H1 (cell line): ENCODE data around the gene HECTD4. TPM values are rescaled to one million over a fixed set of nuclear protein-coding genes. Genes with fewer than 3 reads are reported as not detected.

Experiments used
- CTCF ChIA-PET: fragments of 300-600 bp; sonication (Branson Sonifier 250); formaldehyde crosslinking; loops from one replicate; lab custom pipeline; 2021; ENCODE audit not compliant: partially characterized antibody; lab: Charles Lee
- POLR2A ChIA-PET: fragments of 300-600 bp; sonication (Branson Sonifier 250); formaldehyde crosslinking; loops from one replicate; lab custom pipeline; 2021; ENCODE audit warnings: inconsistent platforms; ENCODE audit not compliant: partially characterized antibody; lab: Charles Lee
- DNase-seq, 2 experiments: peaks; one replicate each; pipeline versions ENCODE4 v3.0.0 to v3.0.0-alpha.2; 2010 to 2022; ENCODE audit warnings: low spot score in 2 of 2, low read depth in 1 of 2, mixed read lengths in 1 of 2
- FAIRE-seq: peaks from 2 replicates; lab custom pipeline; 2011; peaks lifted over from hg19 to GRCh38; lab: Jason Lieb, UNC
- H2AFZ ChIP-seq: 2 replicates; pipeline ENCODE4 v1.8.1; 2012; ENCODE audit warnings: low read length, inconsistent platforms
- H2AK5ac ChIP-seq: 2 replicates; pipeline ENCODE4 v1.6.1; 2013; ENCODE audit warnings: low read depth, low read length
- H2BK120ac ChIP-seq: replicated peaks from 2 replicates; pipeline ENCODE3; 2013; ENCODE audit warnings: low read depth, low read length, inconsistent platforms
- H2BK12ac ChIP-seq: 2 replicates; pipeline ENCODE4 v1.6.1; 2013; ENCODE audit warnings: low read depth, low read length
- H2BK15ac ChIP-seq: 2 replicates; pipeline ENCODE4 v1.6.1; 2013; ENCODE audit warnings: low read length
- H2BK20ac ChIP-seq: 2 replicates; pipeline ENCODE4 v1.6.1; 2013; ENCODE audit warnings: low read length
- H2BK5ac ChIP-seq: 2 replicates; pipeline ENCODE4 v1.6.1; 2013; ENCODE audit warnings: low read depth, low read length
- H3K14ac ChIP-seq: 2 replicates; pipeline ENCODE4 v1.6.1; 2013; ENCODE audit warnings: inconsistent platforms; ENCODE audit not compliant: insufficient read length
- H3K18ac ChIP-seq: 2 replicates; pipeline ENCODE4 v1.6.1; 2013; ENCODE audit warnings: low read length; ENCODE audit errors: extremely low read depth
- H3K23ac ChIP-seq: 2 replicates; pipeline ENCODE4 v1.6.1; 2013; ENCODE audit warnings: inconsistent platforms; ENCODE audit not compliant: insufficient read length
- H3K23me2 ChIP-seq: 2 replicates; pipeline ENCODE4 v1.6.1; 2013; ENCODE audit warnings: low read depth, low read length
- H3K27ac ChIP-seq: 2 replicates; pipeline ENCODE4 v1.6.1; 2011; ENCODE audit warnings: low read depth, low read length, inconsistent platforms
- H3K27me3 ChIP-seq, 4 experiments: replicated peaks in 1 of 4; 1 replicate in 1 of 4; 2 replicates in 3 of 4; pipeline versions ENCODE4 v1.6.1 to v1.8.1; 2011 to 2013; ENCODE audit warnings: low read length in 3 of 4, mild to moderate bottlenecking in 3 of 4, inconsistent platforms in 2 of 4, mixed read lengths in 2 of 4, moderate library complexity in 1 of 4; ENCODE audit not compliant: control insufficient read depth in 3 of 4, insufficient read depth in 3 of 4; ENCODE audit errors: extremely low read depth in 1 of 4
- H3K36me3 ChIP-seq, 4 experiments: 2 replicates each; pipeline versions ENCODE4 v1.6.1 to v1.8.1; 2011 to 2013; ENCODE audit warnings: mild to moderate bottlenecking in 4 of 4, low read length in 3 of 4, moderate library complexity in 2 of 4, control low read depth in 1 of 4, inconsistent platforms in 1 of 4; ENCODE audit not compliant: insufficient read depth in 4 of 4, control insufficient read depth in 2 of 4
- H3K4ac ChIP-seq: replicated peaks from 2 replicates; pipeline ENCODE3; 2013; ENCODE audit warnings: low read length, low read depth, mixed read lengths, inconsistent platforms; ENCODE audit not compliant: insufficient read length
- H3K4me1 ChIP-seq, 4 experiments: replicated peaks in 1 of 4; 1 replicate in 1 of 4; 2 replicates in 3 of 4; pipeline versions ENCODE4 v1.6.1 to v1.8.1; 2011 to 2013; ENCODE audit warnings: low read length in 3 of 4, inconsistent platforms in 2 of 4, mixed read lengths in 1 of 4; ENCODE audit not compliant: insufficient read depth in 4 of 4, control insufficient read depth in 3 of 4
- H3K4me2 ChIP-seq, 2 experiments: 2 replicates each; pipeline versions ENCODE4 v1.6.1 to v1.8.1; 2011 to 2013; ENCODE audit warnings: low read depth in 2 of 2, low read length in 2 of 2, control low read depth in 1 of 2, inconsistent platforms in 1 of 2, mild to moderate bottlenecking in 1 of 2; ENCODE audit not compliant: insufficient read depth in 1 of 2
- H3K4me3 ChIP-seq, 4 experiments: fragments of 200-600, 300-600 bp in 1 of 4; sonication (generic), shearing (Covaris generic), sonication (Bioruptor Twin) in 1 of 4; 2 replicates each; pipeline versions ENCODE4 v1.5.1 to v1.8.1; 2011 to 2016; ENCODE audit warnings: low read length in 4 of 4, low read depth in 3 of 4, control low read depth in 2 of 4, inconsistent platforms in 2 of 4, mild to moderate bottlenecking in 2 of 4, mixed read lengths in 1 of 4, moderate library complexity in 1 of 4; ENCODE audit not compliant: insufficient read depth in 2 of 4; ENCODE audit errors: extremely low read depth in 1 of 4
- H3K56ac ChIP-seq: replicated peaks from 2 replicates; pipeline ENCODE3; 2013; ENCODE audit warnings: low read depth, mild to moderate bottlenecking, mixed read lengths, low read length, inconsistent platforms; ENCODE audit not compliant: insufficient read length
- H3K79me1 ChIP-seq: 2 replicates; pipeline ENCODE4 v1.6.1; 2013; ENCODE audit warnings: low read depth, low read length, control low read depth
- H3K79me2 ChIP-seq, 2 experiments: 2 replicates each; pipeline versions ENCODE4 v1.6.1 to v1.8.1; 2012 to 2013; ENCODE audit warnings: low read length in 2 of 2, mild to moderate bottlenecking in 2 of 2, inconsistent platforms in 1 of 2; ENCODE audit not compliant: insufficient read depth in 2 of 2, control insufficient read depth in 1 of 2
- H3K9ac ChIP-seq, 4 experiments: replicated peaks in 1 of 4; 1 replicate in 1 of 4; 2 replicates in 3 of 4; pipeline versions ENCODE4 v1.6.1 to v1.8.1; 2011 to 2013; ENCODE audit warnings: low read depth in 3 of 4, low read length in 3 of 4, control low read depth in 2 of 4, mild to moderate bottlenecking in 2 of 4, moderate library complexity in 2 of 4, inconsistent platforms in 1 of 4; ENCODE audit errors: extremely low read depth in 1 of 4
- H3K9me3 ChIP-seq, 2 experiments: 2 replicates each; pipeline versions ENCODE4 v1.6.1 to v1.8.1; 2012 to 2013; ENCODE audit warnings: mild to moderate bottlenecking in 2 of 2, moderate library complexity in 2 of 2, control low read depth in 1 of 2, inconsistent platforms in 1 of 2, low read depth in 1 of 2, low read length in 1 of 2, mixed read lengths in 1 of 2; ENCODE audit not compliant: insufficient read depth in 2 of 2
- H4K20me1 ChIP-seq, 2 experiments: replicated peaks in 1 of 2; 2 replicates each; pipeline versions ENCODE3 to v1.8.1; 2011 to 2013; ENCODE audit warnings: inconsistent platforms in 2 of 2, low read length in 2 of 2, mild to moderate bottlenecking in 1 of 2; ENCODE audit not compliant: insufficient read depth in 2 of 2, control insufficient read depth in 1 of 2
- H4K5ac ChIP-seq: 2 replicates; pipeline ENCODE4 v1.6.1; 2013; ENCODE audit warnings: low read length, low read depth, mixed read lengths, inconsistent platforms; ENCODE audit not compliant: insufficient read length
- H4K8ac ChIP-seq: 2 replicates; pipeline ENCODE4 v1.8.0; 2013; ENCODE audit warnings: mild to moderate bottlenecking, moderate library complexity, low read length, inconsistent platforms; ENCODE audit not compliant: insufficient read depth; ENCODE audit errors: extremely low read depth
- H4K91ac ChIP-seq: replicated peaks from 2 replicates; pipeline ENCODE3; 2013; ENCODE audit warnings: low read length, mixed read lengths, inconsistent platforms; ENCODE audit not compliant: insufficient read length
- ATF3 ChIP-seq: IDR thresholded peaks from 2 replicates; pipeline ENCODE4 v1.6.1; 2011; ENCODE audit warnings: low read depth, mild to moderate bottlenecking, low read length; ENCODE audit not compliant: insufficient read depth
- BCL11A ChIP-seq, 2 experiments: IDR thresholded peaks; one replicate each; pipeline ENCODE4 v1.6.1; 2011; ENCODE audit warnings: low read depth in 2 of 2, low read length in 2 of 2, mild to moderate bottlenecking in 2 of 2
- CBX8 ChIP-seq: fragments of 300-800, 300-1000 bp; sonication (generic); IDR thresholded peaks from 2 replicates; pipeline ENCODE4 v1.7.1; 2016; ENCODE audit warnings: low read depth, low read length, borderline replicate concordance
- EGR1 ChIP-seq: IDR thresholded peaks from 2 replicates; pipeline ENCODE4 v1.6.1; 2011; ENCODE audit warnings: low read depth, low read length, borderline replicate concordance
- FOSL1 ChIP-seq: IDR thresholded peaks from 2 replicates; pipeline ENCODE4 v1.6.1; 2011; ENCODE audit warnings: mild to moderate bottlenecking, low read depth, low read length, moderate library complexity; ENCODE audit not compliant: insufficient read depth
- HDAC2 ChIP-seq, 2 experiments: fragments of 300-600 bp in 1 of 2; sonication (generic) in 1 of 2; IDR thresholded peaks; 2 replicates each; pipeline ENCODE4 v1.6.1; 2011 to 2012; ENCODE audit warnings: low read depth in 2 of 2, low read length in 2 of 2, mild to moderate bottlenecking in 2 of 2, moderate library complexity in 2 of 2, borderline replicate concordance in 1 of 2, inconsistent platforms in 1 of 2
- MAFK ChIP-seq: IDR thresholded peaks from 2 replicates; pipeline ENCODE4 v1.6.1; 2012; ENCODE audit warnings: low read depth, mild to moderate bottlenecking, improper control_type of control experiment, low read length
- RNF2 ChIP-seq: fragments of 200-900, 300-1000 bp; sonication (generic); IDR thresholded peaks from 2 replicates; pipeline ENCODE4 v1.7.1; 2016; ENCODE audit warnings: borderline replicate concordance, low read depth, mild to moderate bottlenecking, antibody characterized with exemption, low read length; ENCODE audit not compliant: poor library complexity, severe bottlenecking; ENCODE audit errors: missing control alignments
- RXRA ChIP-seq: IDR thresholded peaks from 2 replicates; pipeline ENCODE4 v1.6.1; 2011; ENCODE audit warnings: low read depth, mild to moderate bottlenecking, low read length, moderate library complexity; ENCODE audit not compliant: insufficient read depth
- SP4 ChIP-seq: IDR thresholded peaks from 2 replicates; pipeline ENCODE4 v1.6.1; 2012; ENCODE audit warnings: low read length, inconsistent platforms
- ZNF274 ChIP-seq: IDR thresholded peaks from 2 replicates; pipeline ENCODE4 v1.7.0; 2012; ENCODE audit warnings: low read length, borderline replicate concordance; ENCODE audit errors: extremely low read depth
- WGBS, 2 experiments: shearing (Covaris generic) in 1 of 2; methylation state at CpG; one replicate each; pipeline versions ENCODE4 v1.1.6 to v1.1.7; 2013 to 2015; ENCODE audit warnings: low lambda C conversion rate in 2 of 2, mixed read lengths in 2 of 2, inconsistent platforms in 1 of 2, low coverage in 1 of 2, missing lambda C conversion rate in 1 of 2; ENCODE audit not compliant: insufficient replicate concordance in 2 of 2, insufficient coverage in 1 of 2, insufficient read length in 1 of 2; ENCODE audit errors: extremely low coverage in 1 of 2, missing lambda C conversion rate in 1 of 2; 5-methylcytosine and 5-hydroxymethylcytosine counted together
- polyA plus RNA-seq, 7 experiments: library from polyadenylated mRNA; depleted of rRNA in 3 of 7; stranded (reverse) in 5 of 7; unstranded in 2 of 7; fragments of >200 nt in 5 of 7; fragments of 200-250 nt in 2 of 7; gene quantifications; 1 replicate in 5 of 7; 2 replicates in 1 of 7; 4 replicates in 1 of 7; pipeline versions ENCODE4 v1.2.1 to v1.2.3, GENCODE V29; 2011 to 2013; ENCODE audit warnings: missing spikeins in 2 of 7, mixed read lengths in 2 of 7
- total RNA-seq: library from RNA; stranded (reverse); fragmentation: NEBNext Ultra II Directional; extraction: Animal tissue kit (Norgen Biotek cat#: 25700); gene quantifications from 2 replicates; pipeline ENCODE4 v1.2.1, GENCODE V29; 2021
- TF ChIP-seq, protein P1 (sequence below): IDR thresholded peaks from 2 replicates; pipeline ENCODE4 v1.6.1; 2011; ENCODE audit warnings: low read length, improper control_type of control experiment

The HECTD4 gene
- total and polyA plus RNA-seq, 2 of the 8 experiments (the other 6 are each of a cell fraction or from before 2014, with no cell fraction given) = 6.5 to 33.7 TPM

DNA sequence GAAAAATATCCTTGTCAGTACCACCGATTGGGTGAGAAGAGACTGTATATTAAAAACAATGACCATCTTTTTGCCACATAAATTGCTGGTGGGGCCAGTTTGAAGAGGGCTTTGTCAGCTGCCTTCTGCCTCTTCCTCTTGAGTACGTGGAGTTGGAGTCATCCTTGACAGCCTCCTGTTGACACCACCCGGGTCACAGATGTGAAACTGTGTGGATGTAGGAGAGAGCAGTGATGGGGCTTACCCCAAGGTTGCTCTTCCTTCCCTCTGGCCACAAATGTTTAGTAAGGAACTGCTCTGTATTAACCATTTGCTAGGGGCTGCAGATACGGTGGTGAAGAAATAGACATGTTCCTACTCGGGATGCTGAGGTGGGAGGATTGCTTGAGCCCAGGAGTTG is 48.7 kb upstream of the HECTD4 start:
- POLR2A ChIA-PET = no interaction called here
- FAIRE-seq = no peak
- no peak overlapping the region for H3K27ac ChIP-seq
- no peak for TF ChIP-seq ATF3
- TF ChIP-seq, protein P1, sequence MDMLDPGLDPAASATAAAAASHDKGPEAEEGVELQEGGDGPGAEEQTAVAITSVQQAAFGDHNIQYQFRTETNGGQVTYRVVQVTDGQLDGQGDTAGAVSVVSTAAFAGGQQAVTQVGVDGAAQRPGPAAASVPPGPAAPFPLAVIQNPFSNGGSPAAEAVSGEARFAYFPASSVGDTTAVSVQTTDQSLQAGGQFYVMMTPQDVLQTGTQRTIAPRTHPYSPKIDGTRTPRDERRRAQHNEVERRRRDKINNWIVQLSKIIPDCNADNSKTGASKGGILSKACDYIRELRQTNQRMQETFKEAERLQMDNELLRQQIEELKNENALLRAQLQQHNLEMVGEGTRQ = no peak
- TF ChIP-seq CBX8 = no peak
- no peak for TF ChIP-seq SP4
- TF ChIP-seq EGR1 = no peak
- no peak for TF ChIP-seq HDAC2 (IDR thresholded peaks at IDR 0.05; ENCODE audit: borderline replicate concordance in 1 of 2, low read depth in 2 of 2, low read length in 2 of 2)
- no peak for TF ChIP-seq BCL11A (IDR thresholded peaks at IDR 0.05; ENCODE audit: low read depth in 2 of 2, low read length in 2 of 2)
- TF ChIP-seq RNF2 = no peak
- TF ChIP-seq ZNF274 = no peak
- no peak for TF ChIP-seq FOSL1
- no peak for TF ChIP-seq MAFK
- TF ChIP-seq RXRA = no peak

More for the DNA sequence above, 48.7 kb upstream of the HECTD4 start:
- H3K79me2 ChIP-seq = peaks cover 0 to 79% of the 10 kb centered on the region in 2 experiments; a peak in 3 of 4 replicates
- no peaks in the 10 kb centered on the region for H3K27me3 ChIP-seq
- no peaks in the 10 kb centered on the region for H3K4me1 ChIP-seq
- CTCF ChIA-PET = no interaction called here
- H3K23me2 ChIP-seq = no peaks in the 10 kb centered on the region
- H3K4me3 ChIP-seq = no peak overlapping the region
- no peak overlapping the region for H2BK15ac ChIP-seq
- no peak overlapping the region for H2AFZ ChIP-seq
- no peak overlapping the region for H2BK20ac ChIP-seq
- no peak overlapping the region for H3K14ac ChIP-seq
- 92% methylated on average over 5 of the region's 5 CpGs; no CpG with 5 or more reads in 1 of the 2 experiments for WGBS, 2 experiments
- no peaks in the 10 kb centered on the region; a peak in 1 of 8 replicates for H3K36me3 ChIP-seq
- no peak overlapping the region for H3K23ac ChIP-seq
- H2BK120ac ChIP-seq = no peak overlapping the region
- no peak overlapping the region for H2BK5ac ChIP-seq
- H3K4me2 ChIP-seq = no peak overlapping the region
- H4K8ac ChIP-seq = no peak overlapping the region
- peaks cover 0 to 8% of the 10 kb centered on the region in 2 experiments for H4K20me1 ChIP-seq
- no peak overlapping the region for H2AK5ac ChIP-seq
- H3K9ac ChIP-seq = no peak overlapping the region
- no peak overlapping the region for H3K56ac ChIP-seq
- no peak overlapping the region for H2BK12ac ChIP-seq
- H3K9me3 ChIP-seq = no peaks in the 10 kb centered on the region
- no peak overlapping the region for H4K5ac ChIP-seq
- no peak overlapping the region for H4K91ac ChIP-seq
- DNase-seq = no peak
- no peak overlapping the region for H3K18ac ChIP-seq
- peaks cover 3% of the 10 kb centered on the region for H3K79me1 ChIP-seq
- H3K4ac ChIP-seq = no peak overlapping the region
